Activated CD8-positive, alpha-beta T cell treated with anti-CD3 and anti-CD28 coated beads for 36 hours (primary cell): ENCODE data around the gene IPO7. TPM values are rescaled to one million over a fixed set of nuclear protein-coding genes. Genes with fewer than 3 reads are reported as not detected.
A peak's percentile ranks its signal among the peaks of the same experiment; 100 is the strongest.
"Not testable (repeated sequence)": the region's sequence is repeated elsewhere in the genome, so short reads cannot be mapped to it uniquely, and the experiment has no call there.

Source experiments
- ATAC-seq: fragments of 200-7000 bp; cut with Tn5 transposase; one replicate; pipeline ENCODE4 v1.10.0; 2021; ENCODE audit warnings: mild to moderate bottlenecking, moderate library complexity
- CTCF ChIA-PET: fragments of 350-600 bp; sonication (Branson Sonifier 250); formaldehyde crosslinking; loops from one replicate; lab custom pipeline; 2021; ENCODE audit warnings: antibody characterized with exemption; lab: Charles Lee
- POLR2A ChIA-PET: fragments of 350-600 bp; sonication (Branson Sonifier 250); formaldehyde crosslinking; loops from one replicate; lab custom pipeline; 2021; ENCODE audit warnings: antibody characterized with exemption; lab: Charles Lee
- DNase-seq: peaks from one replicate; pipeline ENCODE4 v3.0.0-alpha.2; 2020
- H3K27ac Mint-ChIP-seq: one replicate; pipeline ENCODE4 v1.8.0; 2021; ENCODE audit warnings: mild to moderate bottlenecking, mixed read lengths
- H3K27me3 Mint-ChIP-seq: one replicate; pipeline ENCODE4 v1.8.0; 2021; ENCODE audit warnings: mixed read lengths
- H3K36me3 Mint-ChIP-seq: one replicate; pipeline ENCODE4 v1.8.0; 2021; ENCODE audit warnings: low read depth, mixed read lengths
- H3K4me1 Mint-ChIP-seq: one replicate; pipeline ENCODE4 v1.8.0; 2021; ENCODE audit warnings: low read depth, mixed read lengths
- H3K4me3 Mint-ChIP-seq: one replicate; pipeline ENCODE4 v1.8.0; 2021; ENCODE audit warnings: mild to moderate bottlenecking, moderate library complexity, mixed read lengths
- H3K9me3 Mint-ChIP-seq: one replicate; pipeline ENCODE4 v1.8.0; 2021; ENCODE audit warnings: mixed read lengths
- intact Hi-C: fragments of 100-400 bp; cut with micrococcal nuclease; formaldehyde crosslinking; loops from one replicate; pipeline ENCODE4 v1.10.0; 2022
- total RNA-seq, 2 experiments: library from RNA; stranded (reverse); gene quantifications; one replicate each; pipeline ENCODE4 v1.2.3, GENCODE V29; 2021
- TF ChIP-seq, protein P1 (sequence below): fragments of 200-600 bp; IDR thresholded peaks from one replicate; pipeline ENCODE4 v1.8.0; 2022; ENCODE audit warnings: antibody characterized with exemption, mild to moderate bottlenecking

IPO7 gene
- total RNA-seq, 2 experiments from 2014 or later: 181 to 186 TPM

DNA sequence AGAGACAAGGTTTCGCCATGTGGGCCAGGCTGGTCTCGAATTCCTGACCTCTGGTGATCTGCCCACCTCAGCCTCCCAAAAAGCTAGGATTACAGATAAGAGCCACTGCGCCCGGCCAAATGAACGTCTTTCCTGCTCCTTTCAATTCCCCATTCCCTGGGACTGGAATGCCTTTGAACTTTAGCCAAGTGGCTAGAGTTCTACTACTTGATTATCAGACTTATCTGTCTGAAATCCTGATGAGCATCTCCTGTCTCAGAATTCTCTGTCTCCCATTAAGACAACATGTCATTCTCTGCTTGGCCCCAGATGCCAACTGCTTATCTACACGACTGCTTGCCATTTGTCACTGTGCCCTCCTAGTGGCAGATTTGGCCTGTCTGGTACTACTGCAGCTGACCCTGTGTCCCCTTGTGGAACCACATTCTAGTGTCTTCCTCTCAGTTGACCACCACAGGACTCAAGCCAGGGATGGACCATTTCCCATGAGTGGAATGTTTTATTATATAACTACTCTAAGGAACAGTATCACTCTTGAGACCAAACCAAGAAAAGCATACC, 33.1 kb upstream of the IPO7 start:
- ATAC-seq (no peak), DNase-seq (no peak)
- Mint-ChIP-seq H3K27me3 (no peaks in the 10 kb centered on the region), H3K36me3 (no peaks in the 10 kb centered on the region), H3K4me3 (no peak overlapping the region), H3K4me1 (peaks cover 6% of the 10 kb centered on the region), H3K27ac (no peak overlapping the region), H3K9me3 (no peaks in the 10 kb centered on the region)
- intact Hi-C loops: no loop called here
- POLR2A ChIA-PET: no interaction called here
- TF ChIP-seq, protein P1, sequence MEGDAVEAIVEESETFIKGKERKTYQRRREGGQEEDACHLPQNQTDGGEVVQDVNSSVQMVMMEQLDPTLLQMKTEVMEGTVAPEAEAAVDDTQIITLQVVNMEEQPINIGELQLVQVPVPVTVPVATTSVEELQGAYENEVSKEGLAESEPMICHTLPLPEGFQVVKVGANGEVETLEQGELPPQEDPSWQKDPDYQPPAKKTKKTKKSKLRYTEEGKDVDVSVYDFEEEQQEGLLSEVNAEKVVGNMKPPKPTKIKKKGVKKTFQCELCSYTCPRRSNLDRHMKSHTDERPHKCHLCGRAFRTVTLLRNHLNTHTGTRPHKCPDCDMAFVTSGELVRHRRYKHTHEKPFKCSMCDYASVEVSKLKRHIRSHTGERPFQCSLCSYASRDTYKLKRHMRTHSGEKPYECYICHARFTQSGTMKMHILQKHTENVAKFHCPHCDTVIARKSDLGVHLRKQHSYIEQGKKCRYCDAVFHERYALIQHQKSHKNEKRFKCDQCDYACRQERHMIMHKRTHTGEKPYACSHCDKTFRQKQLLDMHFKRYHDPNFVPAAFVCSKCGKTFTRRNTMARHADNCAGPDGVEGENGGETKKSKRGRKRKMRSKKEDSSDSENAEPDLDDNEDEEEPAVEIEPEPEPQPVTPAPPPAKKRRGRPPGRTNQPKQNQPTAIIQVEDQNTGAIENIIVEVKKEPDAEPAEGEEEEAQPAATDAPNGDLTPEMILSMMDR: no peak
- CTCF ChIA-PET: no interaction called here

DNA sequence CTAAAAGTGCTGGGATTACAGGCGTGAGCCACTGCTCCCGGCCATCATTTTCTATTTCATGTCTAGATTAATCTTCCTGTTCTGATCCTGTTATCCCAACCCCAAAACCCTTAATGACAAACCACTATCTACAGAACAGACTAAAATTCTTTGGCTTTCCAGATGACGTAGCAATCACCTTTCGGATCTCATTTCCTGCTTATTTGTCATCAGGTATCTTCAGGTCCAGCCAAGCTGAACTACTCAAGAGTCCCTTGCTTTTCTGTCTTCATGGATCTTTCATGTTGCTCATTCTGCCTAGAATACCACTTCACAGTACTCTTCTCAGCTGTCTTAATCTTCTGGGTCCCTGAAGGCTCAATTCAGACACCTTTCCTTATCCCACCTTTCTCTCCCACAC, 27.4 kb upstream of the IPO7 start:
- Mint-ChIP-seq H3K4me3 (no peak overlapping the region), H3K27me3 (no peaks in the 10 kb centered on the region), H3K36me3 (no peaks in the 10 kb centered on the region), H3K9me3 (no peaks in the 10 kb centered on the region), H3K27ac (no peak overlapping the region), H3K4me1 (peaks cover 5% of the 10 kb centered on the region)
- POLR2A ChIA-PET: no interaction called here
- TF ChIP-seq, protein P1: no peak
- ATAC-seq: no peak
- CTCF ChIA-PET: no interaction called here
- intact Hi-C loops: no loop called here
- DNase-seq: no peak

DNA sequence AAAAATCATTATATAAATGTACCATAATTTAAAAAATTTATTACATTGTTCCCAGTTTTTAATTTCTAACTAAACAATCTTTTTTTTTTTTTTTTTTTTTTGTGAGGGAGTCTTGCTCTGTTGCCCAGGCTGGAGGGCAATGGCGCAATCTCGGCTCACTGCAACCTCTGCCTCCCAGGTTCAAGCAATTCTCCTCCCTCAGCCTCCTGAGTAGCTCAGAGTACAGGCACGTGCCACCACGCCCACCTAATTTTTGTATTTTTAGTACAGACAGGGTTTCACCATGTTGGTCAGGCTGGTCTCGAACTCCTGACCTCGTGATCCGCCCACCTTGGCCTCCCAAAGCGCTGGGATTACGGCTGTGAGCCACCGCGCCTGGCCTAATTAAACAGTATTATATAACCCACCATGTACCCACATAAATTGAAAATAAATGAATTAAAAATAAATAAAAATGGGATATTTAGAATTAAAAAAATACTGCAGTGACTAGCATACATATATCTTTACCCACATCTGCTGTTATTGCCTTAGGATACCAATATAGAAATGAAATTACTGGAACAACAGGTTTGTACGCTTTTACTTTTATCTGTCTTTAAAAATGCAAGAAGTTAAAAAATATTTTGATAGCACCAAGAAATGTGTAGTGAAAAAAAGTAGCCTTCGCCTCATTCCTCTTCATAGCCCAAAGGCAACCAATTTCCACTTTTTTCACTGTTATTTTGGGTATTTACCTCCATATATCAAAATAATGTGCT, 23.4 kb upstream of the IPO7 start:
- H3K4me1 Mint-ChIP-seq: peaks cover 28% of the 10 kb centered on the region
- H3K4me3 Mint-ChIP-seq, H3K36me3 Mint-ChIP-seq, CTCF ChIA-PET, POLR2A ChIA-PET, intact Hi-C loops, ATAC-seq, H3K27me3 Mint-ChIP-seq, DNase-seq, H3K27ac Mint-ChIP-seq, H3K9me3 Mint-ChIP-seq: not testable (repeated sequence)

DNA sequence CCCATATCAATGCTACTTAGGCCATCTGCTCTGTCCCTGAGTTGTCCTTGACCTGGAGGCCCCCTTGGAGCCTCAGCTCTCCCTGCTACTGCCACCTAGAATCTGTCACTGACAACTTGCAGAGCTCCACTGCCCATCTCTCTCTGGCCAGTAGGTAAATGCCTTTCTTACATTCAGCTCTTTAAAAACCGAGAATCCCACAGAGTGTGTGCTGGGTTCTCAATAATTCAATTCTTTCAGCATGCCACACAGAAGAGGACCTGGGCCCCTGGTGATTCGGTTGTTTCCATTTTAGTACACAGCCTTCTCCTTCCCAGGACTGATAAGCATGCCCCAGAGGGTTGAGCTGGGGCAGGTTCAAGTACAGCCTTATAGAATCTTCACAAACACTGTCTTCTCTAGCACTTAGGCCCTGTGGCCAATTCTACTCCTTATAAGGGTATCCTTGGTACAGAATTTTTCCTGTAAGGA, 22.0 kb upstream of the IPO7 start:
- intact Hi-C loops: no loop called here
- Mint-ChIP-seq H3K27me3 (no peaks in the 10 kb centered on the region), H3K4me1 (peaks cover 28% of the 10 kb centered on the region), H3K9me3 (no peaks in the 10 kb centered on the region), H3K36me3 (no peaks in the 10 kb centered on the region), H3K4me3 (no peak overlapping the region), H3K27ac (peak overlapping the region; percentile 52)
- ChIA-PET POLR2A (interaction anchor here (0.6 to 3.3 kb wide), 3 partner anchors 11 to 47 kb away, joined by 3 to 13 read pairs (median 12); partner anchors contain the start of genes IPO7 and TMEM41B), CTCF (no interaction called here)
- DNase-seq: no peak
- no peak for ATAC-seq
- TF ChIP-seq, protein P1: no peak

DNA sequence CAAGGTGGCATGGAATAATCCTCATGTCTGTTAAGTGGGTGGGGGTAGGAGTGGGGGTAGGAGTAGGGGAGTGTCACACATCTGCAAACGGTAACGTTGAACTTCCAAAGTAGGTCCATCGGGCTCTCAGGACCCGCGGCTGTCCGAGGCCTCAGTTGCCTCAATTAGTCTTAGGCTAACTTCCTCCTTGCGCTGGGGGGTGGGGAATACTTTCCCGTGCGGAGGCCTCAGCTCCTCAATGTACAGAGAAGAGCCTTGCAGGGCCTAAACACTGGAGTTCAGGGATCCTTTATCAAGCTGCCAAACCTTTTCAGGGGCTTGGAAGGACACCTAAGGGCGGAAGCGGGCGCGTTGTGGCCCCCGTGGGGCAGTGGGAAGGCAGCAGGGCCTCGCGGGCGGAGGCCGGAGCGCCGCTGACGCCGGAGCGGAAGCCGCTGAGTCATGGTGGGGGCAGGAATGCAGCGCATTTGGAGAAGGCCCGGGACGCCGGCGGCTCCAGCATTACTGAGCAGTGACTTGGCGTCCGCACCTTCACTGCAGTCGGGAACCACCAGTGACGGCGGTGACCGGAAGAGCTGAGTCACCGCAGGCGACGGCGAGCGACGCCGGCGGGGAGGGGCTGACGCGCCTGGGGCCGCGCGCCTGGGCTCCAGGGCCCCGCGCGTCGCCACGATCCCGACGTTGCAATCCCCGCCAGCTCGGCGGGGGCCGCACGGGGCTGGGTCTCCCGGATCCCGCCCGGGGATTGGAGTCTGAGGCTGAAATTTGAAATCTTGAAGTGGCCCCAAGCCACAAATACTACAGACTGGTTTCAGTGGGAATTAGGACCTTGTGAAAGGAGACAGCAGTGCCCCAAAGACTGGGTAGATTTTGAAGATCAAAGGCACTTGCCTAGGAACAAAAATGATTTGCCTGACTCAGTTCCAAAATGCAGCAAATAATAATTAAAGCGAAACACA, 20.2 kb upstream of the IPO7 start:
- H3K4me3 Mint-ChIP-seq: peak overlapping the region; percentile 73
- H3K4me1 Mint-ChIP-seq: peaks cover 28% of the 10 kb centered on the region
- H3K27ac Mint-ChIP-seq: peak overlapping the region; percentile 88
- intact Hi-C loops: no loop called here
- ATAC-seq: peak; percentile 94
- TF ChIP-seq, protein P1: no peak
- no peaks in the 10 kb centered on the region for H3K27me3 Mint-ChIP-seq
- CTCF ChIA-PET: interaction anchor here (1.3 kb wide), 2 partner anchors 20 to 226 kb away, joined by 3 to 5 read pairs; partner anchors contain the start of gene IPO7
- no peaks in the 10 kb centered on the region for H3K36me3 Mint-ChIP-seq
- no peaks in the 10 kb centered on the region for H3K9me3 Mint-ChIP-seq
- POLR2A ChIA-PET: interaction anchor here (1.0 to 5.6 kb wide), 9 partner anchors 9 to 114 kb away, joined by 3 to 21 read pairs (median 4); partner anchors contain the start of genes IPO7, TMEM41B and ZNF143
- peak; percentile 88 for DNase-seq
